Measurements from ENCODE around the gene BTBD6. TPM values are rescaled to one million over a fixed set of nuclear protein-coding genes. Genes with fewer than 3 reads are reported as not detected.

Gene BTBD6
- total RNA-seq, 1 donor from 2014 or later: 51.3 TPM

- H3K4me3 ChIP-seq: no peak overlapping the region
- H3K36me3 ChIP-seq: peaks cover 57% of the 10 kb centered on the region
- H3K27me3 ChIP-seq: no peaks in the 10 kb centered on the region
- no peak for TF ChIP-seq CTCF (IDR thresholded peaks at IDR 0.05)
- no peak overlapping the region for H3K27ac ChIP-seq
- H3K9me3 ChIP-seq: no peaks in the 10 kb centered on the region
- no peaks in the 10 kb centered on the region for H3K4me1 ChIP-seq
- DNase-seq (no peak), ATAC-seq (peak; percentile 3)
- intact Hi-C loops (cut with DNase I): no loop called here
These were observed 27.4 kb upstream of the BTBD6 start for GRCh38 chr14:105220699-105221597.

GRCh38 chr14:105221598-105222178 lies 26.6 kb upstream of the BTBD6 start:
- ATAC-seq: no peak
- intact Hi-C loops (cut with DNase I): no loop called here
- H3K4me3 ChIP-seq: no peak overlapping the region
- H3K9me3 ChIP-seq: no peaks in the 10 kb centered on the region
- peaks cover 64% of the 10 kb centered on the region for H3K36me3 ChIP-seq
- H3K27ac ChIP-seq: no peak overlapping the region
- no peak for TF ChIP-seq CTCF (IDR thresholded peaks at IDR 0.05)
- H3K27me3 ChIP-seq: no peaks in the 10 kb centered on the region
- DNase-seq: no peak
- H3K4me1 ChIP-seq: no peaks in the 10 kb centered on the region

- H3K27me3 ChIP-seq: no peaks in the 10 kb centered on the region
- TF ChIP-seq CTCF (IDR thresholded peaks at IDR 0.05): no peak
- H3K27ac ChIP-seq: peak overlapping the region; percentile 72
These were observed 25.1 kb upstream of the BTBD6 start for GRCh38 chr14:105223260-105223659.

GRCh38 chr14:105223770-105224544 lies 24.4 kb upstream of the BTBD6 start:
- Histone ChIP-seq H3K9me3 (no peaks in the 10 kb centered on the region), H3K4me3 (no peak overlapping the region), H3K27me3 (no peaks in the 10 kb centered on the region), H3K27ac (peak overlapping the region; percentile 72), H3K36me3 (peaks cover 54% of the 10 kb centered on the region), H3K4me1 (no peaks in the 10 kb centered on the region)
- intact Hi-C loops (cut with DNase I): no loop called here
- no peak for DNase-seq
- peak; percentile 65 for ATAC-seq
- TF ChIP-seq CTCF (IDR thresholded peaks at IDR 0.05): no peak

More at GRCh38 chr14:105223260-105223659, 25.1 kb upstream of the BTBD6 start:
- no peaks in the 10 kb centered on the region for H3K9me3 ChIP-seq
- no peak overlapping the region for H3K4me3 ChIP-seq
- ATAC-seq (peak; percentile 50), DNase-seq (no peak)
- H3K4me1 ChIP-seq: no peaks in the 10 kb centered on the region
- H3K36me3 ChIP-seq: peaks cover 60% of the 10 kb centered on the region
- intact Hi-C loops (cut with DNase I): no loop called here

GRCh38 chr14:105224845-105225570 lies 23.3 kb upstream of the BTBD6 start:
- ATAC-seq (no peak), DNase-seq (no peak)
- TF ChIP-seq CTCF (IDR thresholded peaks at IDR 0.05): no peak
- intact Hi-C loops (cut with DNase I): no loop called here
- Histone ChIP-seq H3K4me3 (no peak overlapping the region), H3K9me3 (no peaks in the 10 kb centered on the region), H3K4me1 (no peaks in the 10 kb centered on the region), H3K27me3 (no peaks in the 10 kb centered on the region), H3K36me3 (peaks cover 44% of the 10 kb centered on the region), H3K27ac (peak overlapping the region; percentile 72)

Measured in upper lobe of right lung (tissue), 1 donor.